Activated CD8-positive, alpha-beta memory T cell treated with anti-CD3 and anti-CD28 coated beads for 24 hours (primary cell): ENCODE results near the gene SPATA17.
"Not testable (repeated sequence)": the region's sequence is repeated elsewhere in the genome, so short reads cannot be mapped to it uniquely, and the experiment has no call there.

Experiments
- DNase-seq: peaks from one replicate; pipeline ENCODE4 v3.0.0-alpha.2; 2020

SPATA17 gene, protein sequence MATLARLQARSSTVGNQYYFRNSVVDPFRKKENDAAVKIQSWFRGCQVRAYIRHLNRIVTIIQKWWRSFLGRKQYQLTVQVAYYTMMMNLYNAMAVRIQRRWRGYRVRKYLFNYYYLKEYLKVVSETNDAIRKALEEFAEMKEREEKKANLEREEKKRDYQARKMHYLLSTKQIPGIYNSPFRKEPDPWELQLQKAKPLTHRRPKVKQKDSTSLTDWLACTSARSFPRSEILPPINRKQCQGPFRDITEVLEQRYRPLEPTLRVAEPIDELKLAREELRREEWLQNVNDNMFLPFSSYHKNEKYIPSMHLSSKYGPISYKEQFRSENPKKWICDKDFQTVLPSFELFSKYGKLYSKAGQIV

GRCh38 chr1:217630711-217631591, at the start of gene SPATA17, which contains the start of gene GPATCH2:
Gene SPATA17 (plus strand): TSS chr1:217631344. CDS start chr1:217631379, 35 bp downstream.
Gene GPATCH2 (minus strand): TSS chr1:217631090. CDS start chr1:217630971, 119 bp downstream.
- peak; percentile 85 for DNase-seq

- DNase-seq: not testable (repeated sequence)
Observed at GRCh38 chr1:217584286-217584811, 46.8 kb upstream of the SPATA17 start.

DNA sequence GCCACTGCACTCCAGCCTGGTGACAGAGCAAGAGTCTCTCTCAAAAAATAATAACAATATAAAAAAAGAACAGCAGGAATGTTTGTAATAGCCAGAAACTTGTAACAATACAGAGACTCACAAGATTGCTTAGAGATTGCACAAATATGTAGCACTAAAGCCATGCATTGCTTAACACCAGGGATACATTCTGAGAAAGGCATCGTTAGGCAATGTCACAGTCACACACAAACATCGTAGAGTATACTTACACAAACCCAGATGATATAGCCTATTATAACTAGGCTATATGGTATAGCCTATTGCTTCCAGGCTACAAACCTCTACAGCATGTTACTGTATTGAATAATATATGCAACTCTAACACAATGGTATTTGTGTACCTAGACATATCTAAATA, 45.6 kb upstream of the SPATA17 start:
- no peak for DNase-seq

- DNase-seq: no peak
Observed at GRCh38 chr1:217586586-217586985, 44.6 kb upstream of the SPATA17 start.

DNA sequence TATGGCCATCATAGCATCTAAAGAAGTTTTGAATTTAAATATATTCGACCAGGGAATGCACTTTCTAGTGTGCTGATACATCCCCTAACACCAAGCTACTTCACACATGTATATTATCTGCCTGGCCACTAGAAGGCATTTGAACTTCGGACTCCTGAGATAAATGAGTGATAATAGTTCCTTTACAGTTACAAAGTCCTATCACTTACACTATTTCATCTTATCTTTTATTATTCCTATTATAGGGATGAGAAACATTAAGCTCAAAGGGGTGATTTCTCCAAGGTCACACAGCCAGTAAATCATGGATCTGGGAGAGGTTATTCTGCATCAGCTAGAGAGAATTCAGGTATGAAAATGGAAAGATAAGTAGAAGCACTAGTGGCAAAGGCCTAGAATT, 40.5 kb upstream of the SPATA17 start:
- no peak for DNase-seq

DNA sequence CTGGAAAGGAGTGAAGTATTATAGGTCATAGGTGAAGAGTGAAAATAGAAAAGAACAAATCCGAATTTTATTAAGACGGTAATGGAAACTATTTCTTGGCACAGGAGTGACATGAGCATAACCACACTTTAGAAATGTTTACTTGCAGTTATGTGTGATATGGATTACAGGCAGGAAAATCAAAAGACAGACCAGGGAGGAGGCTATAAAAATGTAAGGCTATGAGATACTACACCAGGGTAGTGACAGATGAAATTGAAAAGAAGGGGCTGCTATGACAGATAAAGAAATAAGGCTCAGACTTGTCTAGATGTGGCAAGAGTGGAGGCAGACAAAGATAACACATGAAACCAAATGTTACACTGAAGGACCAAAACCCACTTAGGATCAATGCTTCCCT, 32.0 kb upstream of the SPATA17 start:
- DNase-seq: no peak

DNA sequence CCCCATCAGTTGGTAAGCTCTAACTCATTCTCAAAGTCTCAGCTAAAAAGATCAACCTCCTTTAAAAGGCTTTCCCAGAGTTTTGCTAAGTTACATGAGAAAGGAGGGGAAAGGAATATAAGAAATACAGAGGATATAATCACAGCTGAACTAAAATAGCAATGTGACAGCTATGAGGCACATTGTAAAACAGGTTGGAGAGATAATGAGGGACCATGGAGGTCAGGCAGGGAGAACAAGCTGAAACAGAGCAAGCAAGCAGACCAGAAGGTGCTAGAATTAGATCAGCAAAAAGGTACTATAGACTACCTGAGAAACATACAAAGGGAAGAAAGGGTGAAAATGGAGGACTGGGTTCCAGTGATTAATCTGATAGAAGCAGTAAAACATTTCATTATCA, 28.8 kb upstream of the SPATA17 start:
- no peak for DNase-seq

DNA sequence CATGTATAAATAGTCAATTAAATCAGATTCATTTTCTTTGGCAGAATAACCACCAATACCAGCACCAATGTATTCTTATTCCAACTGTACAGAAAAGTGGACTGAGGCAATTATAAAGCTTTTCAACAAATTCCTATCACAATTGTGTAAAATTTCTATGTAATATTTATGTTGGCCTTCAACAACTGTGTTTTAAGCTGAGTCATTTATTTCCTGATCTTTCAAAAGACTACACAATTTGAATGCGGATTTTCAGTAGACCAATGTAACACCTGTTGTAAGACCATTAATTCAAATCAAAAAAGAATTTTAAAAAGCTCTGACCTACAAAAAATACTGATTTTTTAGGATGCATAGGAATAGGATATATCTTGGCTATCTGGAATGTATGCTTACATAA, 25.8 kb upstream of the SPATA17 start:
- DNase-seq: no peak

GRCh38 chr1:217614200-217614712, 16.9 kb upstream of the SPATA17 start:
- DNase-seq: no peak

GRCh38 chr1:217617126-217617525, 14.0 kb upstream of the SPATA17 start:
- DNase-seq: no peak

- DNase-seq: no peak
Observed at GRCh38 chr1:217620814-217621213, 10.3 kb upstream of the SPATA17 start.

DNA sequence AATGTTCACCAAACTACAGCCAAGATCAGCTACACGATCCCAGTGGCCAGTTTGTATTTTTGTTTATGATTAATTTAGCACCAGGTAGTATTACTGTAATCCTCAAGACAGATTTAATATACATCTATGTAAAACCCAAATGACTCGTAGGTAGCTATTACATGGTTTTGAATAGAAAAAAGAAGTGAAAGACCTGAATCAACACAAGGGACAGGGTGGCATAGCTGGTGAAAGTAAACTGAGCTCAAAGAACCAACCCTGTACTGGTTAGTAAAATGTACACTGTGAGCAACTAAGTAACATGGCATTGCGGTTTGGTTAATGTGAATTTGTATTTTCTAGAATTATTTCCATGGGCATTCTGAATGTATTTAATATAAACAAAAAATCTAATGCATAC, 9.1 kb upstream of the SPATA17 start:
- no peak for DNase-seq

DNA sequence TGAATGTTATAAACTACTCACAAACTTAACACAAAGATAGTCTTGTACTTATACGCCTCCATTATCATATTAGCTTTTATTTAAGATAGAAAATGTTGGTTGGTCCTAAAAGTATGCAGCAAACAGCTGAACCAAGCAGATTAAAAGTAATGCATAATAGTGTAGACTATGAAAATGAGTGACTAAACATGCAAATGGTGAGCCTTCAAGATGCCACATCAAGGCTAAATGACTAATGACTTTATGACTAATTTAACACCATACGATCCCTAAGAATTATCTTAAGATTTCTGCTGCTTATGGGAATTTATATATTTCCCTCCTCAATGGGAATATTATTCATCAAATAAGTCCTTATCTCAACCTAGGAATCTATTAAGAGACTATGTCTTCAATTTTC, 4.8 kb upstream of the SPATA17 start:
- no peak for DNase-seq

- DNase-seq: no peak
Observed at GRCh38 chr1:217627431-217627830, 3.7 kb upstream of the SPATA17 start.

- no peak for DNase-seq
Observed at GRCh38 chr1:217642455-217642854, 11.3 kb downstream of the SPATA17 start.

DNA sequence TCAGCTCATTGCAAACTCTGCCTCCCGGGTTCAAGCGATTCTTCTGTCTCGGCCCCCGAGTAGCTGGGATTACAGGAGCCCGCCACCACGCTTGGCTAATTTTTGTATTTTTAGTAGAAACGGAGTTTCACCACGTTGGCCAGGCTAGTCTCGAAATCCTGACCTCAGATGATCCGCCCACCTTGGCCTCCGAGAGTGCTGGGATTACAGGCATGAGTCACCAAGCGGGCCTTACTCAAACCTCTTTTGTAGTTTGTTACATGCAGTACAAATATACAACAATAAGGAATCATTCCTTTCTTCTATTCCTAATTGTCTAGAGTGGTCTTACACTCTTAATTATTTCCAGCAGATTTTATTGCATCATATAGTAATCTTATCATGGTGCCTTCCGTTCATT, 16.6 kb downstream of the SPATA17 start:
- DNase-seq: no peak

DNA sequence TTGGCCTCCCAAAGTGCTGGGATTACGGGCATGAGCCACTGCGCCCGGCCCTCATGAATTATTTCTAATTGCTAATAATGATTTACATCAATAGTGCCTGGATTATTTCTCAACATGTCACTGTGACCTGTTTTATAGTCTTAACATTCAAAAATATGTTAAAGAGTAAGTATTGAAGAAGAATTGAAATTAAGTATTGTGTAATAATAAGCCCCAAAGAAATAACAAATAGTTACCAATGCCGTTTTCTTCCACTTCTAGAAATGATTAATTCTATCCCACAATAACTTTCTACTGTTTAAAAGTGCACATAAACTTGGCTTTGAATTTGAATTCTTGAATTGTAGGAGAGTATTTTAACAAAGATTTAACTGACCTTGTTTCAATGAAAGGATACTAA, 19.5 kb downstream of the SPATA17 start:
- DNase-seq: no peak

GRCh38 chr1:217660353-217661062, 29.4 kb downstream of the SPATA17 start:
- DNase-seq: no peak

DNA sequence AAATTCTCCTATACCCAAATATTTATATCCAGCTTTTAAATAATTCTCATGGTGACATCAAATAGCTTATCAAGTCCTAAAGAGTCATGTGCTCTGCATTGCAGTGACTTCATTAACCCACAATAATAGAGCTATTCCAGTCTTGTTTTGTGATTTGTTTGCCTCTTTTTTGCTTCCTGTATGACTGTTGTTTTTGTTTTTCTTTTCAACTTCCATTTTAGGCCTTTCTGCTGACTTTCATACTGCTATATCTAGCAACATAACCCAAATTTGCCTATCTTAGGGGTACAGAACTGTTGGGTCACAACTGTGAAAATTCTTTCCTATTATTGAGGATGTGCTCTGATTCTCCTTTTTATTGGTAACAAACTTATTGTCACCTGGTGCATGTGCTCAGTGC, 30.3 kb downstream of the SPATA17 start:
- no peak for DNase-seq

GRCh38 chr1:217668351-217668940, 37.3 kb downstream of the SPATA17 start:
- DNase-seq: no peak

GRCh38 chr1:217673387-217673786, 42.2 kb downstream of the SPATA17 start:
- no peak for DNase-seq

GRCh38 chr1:217674028-217674729, 43.0 kb downstream of the SPATA17 start:
- no peak for DNase-seq
